GM21381 (cell line): ENCODE measurements around the gene EPN1.

Experiments used
- ATAC-seq: cut with Tn5 transposase; IDR thresholded peaks from one replicate; pipeline ENCODE4 v1.9.1; 2021; ENCODE audit warnings: mild to moderate bottlenecking, moderate library complexity; ENCODE audit not compliant: unreplicated experiment

Gene EPN1

GRCh38 chr19:55674841-55675660, at the start of gene EPN1:
Gene EPN1, plus strand, starts transcription at chr19:55675226. Its CDS starts 3,402 bp downstream, at chr19:55678628.
- peak; percentile 52 for ATAC-seq

GRCh38 chr19:55626350-55626749, 48.7 kb upstream of the EPN1 start:
- ATAC-seq: no peak

GRCh38 chr19:55632463-55632834, 42.6 kb upstream of the EPN1 start:
- ATAC-seq: no peak

GRCh38 chr19:55633861-55634260, 41.2 kb upstream of the EPN1 start:
- no peak for ATAC-seq

GRCh38 chr19:55635334-55635717, 39.7 kb upstream of the EPN1 start:
- no peak for ATAC-seq

GRCh38 chr19:55635856-55636440, 39.1 kb upstream of the EPN1 start:
- ATAC-seq: no peak

- ATAC-seq: no peak
Measured at GRCh38 chr19:55636723-55637122, 38.3 kb upstream of the EPN1 start.

- no peak for ATAC-seq
Measured at GRCh38 chr19:55637534-55637933, 37.5 kb upstream of the EPN1 start.

GRCh38 chr19:55638864-55639359, 36.1 kb upstream of the EPN1 start:
- ATAC-seq: no peak

- ATAC-seq: no peak
Measured at GRCh38 chr19:55640043-55640576, 34.9 kb upstream of the EPN1 start.

- peak; percentile 38 for ATAC-seq
Measured at GRCh38 chr19:55640577-55641425, 34.2 kb upstream of the EPN1 start, which contains the start of gene ZNF580. Gene ZNF580, plus strand, starts transcription at chr19:55641002. Its CDS starts 1,507 bp downstream, at chr19:55642509.

- ATAC-seq: no peak
Measured at GRCh38 chr19:55641426-55642152, 33.4 kb upstream of the EPN1 start.

GRCh38 chr19:55642153-55643002, 32.6 kb upstream of the EPN1 start:
- ATAC-seq: no peak

- no peak for ATAC-seq
Measured at GRCh38 chr19:55643003-55643886, 31.8 kb upstream of the EPN1 start, which contains the start of gene ZNF581. Gene ZNF581, plus strand, starts transcription at chr19:55643649. Its CDS starts 923 bp downstream, at chr19:55644572.

GRCh38 chr19:55643887-55644176, 31.2 kb upstream of the EPN1 start:
- ATAC-seq: no peak

- ATAC-seq: no peak
Measured at GRCh38 chr19:55644191-55644833, 30.7 kb upstream of the EPN1 start.

- no peak for ATAC-seq
Measured at GRCh38 chr19:55644842-55645511, 30.0 kb upstream of the EPN1 start.

GRCh38 chr19:55645512-55645881, 29.5 kb upstream of the EPN1 start:
- no peak for ATAC-seq
